SK-N-SH treated with all-trans-retinoic acid at 6 μM for 48 hours (cell line): ENCODE measurements around the gene GCLC.

Source experiments
- ARNTL ChIP-seq: fragments of 450-650 bp; formaldehyde crosslinking; IDR thresholded peaks from 2 replicates; pipeline ENCODE4 v1.5.0; 2020; ENCODE audit warnings: low read depth, mild to moderate bottlenecking, moderate library complexity, borderline replicate concordance
- OSR1 ChIP-seq: fragments of 250-450 bp; sonication (Bioruptor Pico); IDR thresholded peaks from 2 replicates; pipeline ENCODE4 v1.8.0; 2022; ENCODE audit warnings: moderate library complexity, mild to moderate bottlenecking, inconsistent platforms
- RARB ChIP-seq: fragments of 250-450 bp; sonication (Bioruptor Pico); IDR thresholded peaks from 2 replicates; pipeline ENCODE4 v1.8.0; 2021; ENCODE audit warnings: mild to moderate bottlenecking, moderate library complexity
- ZNF565 ChIP-seq: fragments of 450-650 bp; formaldehyde crosslinking; conservative IDR thresholded peaks from 2 replicates; pipeline ENCODE4 v1.5.0; 2020; ENCODE audit warnings: low read depth, mild to moderate bottlenecking, moderate library complexity

DNA sequence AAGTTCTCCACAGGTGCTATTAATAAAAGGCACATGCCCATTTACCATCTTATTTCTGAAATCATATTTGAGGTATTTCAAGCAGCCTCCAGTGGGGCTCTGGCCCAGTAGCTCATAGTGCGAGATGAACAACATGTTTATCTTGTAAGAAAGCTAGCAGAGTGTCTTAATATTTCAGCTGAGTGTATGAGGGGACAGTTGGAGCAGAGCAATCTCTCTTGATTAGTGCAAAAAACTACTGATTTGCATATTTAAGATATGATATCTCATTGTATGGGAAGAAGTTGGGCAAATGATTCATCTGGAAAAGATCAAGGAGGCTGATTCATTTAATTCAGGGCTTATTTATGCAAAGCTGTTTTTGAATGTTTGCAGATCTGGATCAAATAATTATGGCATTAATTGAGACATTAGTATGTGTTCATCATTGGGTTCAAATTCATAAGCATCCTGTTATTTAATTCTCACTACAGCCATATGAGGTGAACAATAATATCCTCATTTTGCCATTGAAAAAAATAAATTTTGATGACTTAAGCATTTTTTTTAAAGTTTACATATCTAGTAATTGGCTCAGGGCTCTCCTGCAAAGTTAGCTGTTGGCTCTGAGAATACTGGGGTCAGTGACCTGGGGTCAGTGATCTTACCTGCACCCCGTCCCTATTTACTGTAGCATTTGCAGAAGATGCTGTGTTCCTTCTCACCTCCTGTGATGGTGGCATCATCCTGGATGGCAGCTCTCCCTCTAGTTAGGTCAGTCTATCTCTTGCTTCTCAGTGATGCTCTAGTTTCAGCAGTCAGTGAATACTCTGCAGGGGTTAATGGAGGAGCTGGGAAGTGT, 24.1 kb upstream of the GCLC start:
- TF ChIP-seq ZNF565 (CRISPR knock-in tag) = no peak
- no peak for TF ChIP-seq OSR1 (CRISPR knock-in tag)
- TF ChIP-seq ARNTL (CRISPR knock-in tag) = no peak
- no peak for TF ChIP-seq RARB (CRISPR knock-in tag)
